Smooth muscle cell (in vitro differentiated cells): Measurements from ENCODE around the gene ACTA1. TPM values are rescaled to one million over a fixed set of nuclear protein-coding genes. Genes with fewer than 3 reads are reported as not detected.

Source experiments
- DNase-seq: peaks from one replicate; lab custom pipeline; 2025; ENCODE audit not compliant: unreplicated experiment; lab: John Stamatoyannopoulos, UW
- H2AFZ ChIP-seq: fragments of 200-600 bp; sonication (generic); 2 replicates; pipeline ENCODE4 v1.6.0; 2016; ENCODE audit warnings: antibody characterized with exemption, low read depth, mild to moderate bottlenecking
- H3F3A ChIP-seq: fragments of 200-600 bp; sonication (generic); 2 replicates; pipeline ENCODE4 v1.6.0; 2017; ENCODE audit warnings: antibody characterized with exemption, low read depth
- H3K27ac ChIP-seq: fragments of 200-600 bp; sonication (generic); 2 replicates; pipeline ENCODE4 v1.5.1; 2016; ENCODE audit warnings: low read depth, mild to moderate bottlenecking
- H3K27me3 ChIP-seq: fragments of 200-600 bp; sonication (generic); 2 replicates; pipeline ENCODE4 v1.6.1; 2016; ENCODE audit warnings: low read depth, mild to moderate bottlenecking
- H3K36me3 ChIP-seq: fragments of 200-600 bp; sonication (generic); 2 replicates; pipeline ENCODE4 v1.5.1; 2016; ENCODE audit warnings: low read depth
- H3K4me1 ChIP-seq: fragments of 200-600 bp; sonication (generic); 2 replicates; pipeline ENCODE4 v1.5.1; 2016; ENCODE audit warnings: low read depth
- H3K4me2 ChIP-seq: fragments of 200-600 bp; sonication (generic); 2 replicates; pipeline ENCODE4 v1.6.0; 2016; ENCODE audit warnings: mild to moderate bottlenecking
- H3K4me3 ChIP-seq: fragments of 200-600 bp; sonication (generic); 2 replicates; pipeline ENCODE4 v1.5.1; 2016; ENCODE audit warnings: mild to moderate bottlenecking
- H3K79me2 ChIP-seq: fragments of 200-600 bp; sonication (generic); 2 replicates; pipeline ENCODE4 v1.6.0; 2016; ENCODE audit warnings: low read depth, mild to moderate bottlenecking
- H3K9ac ChIP-seq: fragments of 200-600 bp; sonication (generic); 2 replicates; pipeline ENCODE4 v1.6.0; 2016; ENCODE audit warnings: low read depth
- H3K9me3 ChIP-seq: fragments of 200-600 bp; sonication (generic); replicated peaks from 2 replicates; pipeline ENCODE4 v1.5.1; 2016; ENCODE audit warnings: low read depth
- H4K20me1 ChIP-seq: fragments of 200-600 bp; sonication (generic); 2 replicates; pipeline ENCODE4 v1.6.0; 2016; ENCODE audit warnings: low read depth
- WGBS: methylation state at CpG from one replicate; pipeline ENCODE4 v1.1.7; 2016; ENCODE audit warnings: low lambda C conversion rate; 5-methylcytosine and 5-hydroxymethylcytosine counted together
- polyA plus RNA-seq: library from polyadenylated mRNA; unstranded; fragments of >200 nt; fragmentation: Nextera tagmentation; extraction: Ambion mirVana; gene quantifications from 2 replicates; pipeline ENCODE4 v1.2.1, GENCODE V29; 2016
- total RNA-seq: library from RNA; depleted of rRNA; stranded (reverse); fragments of >200 nt; gene quantifications from 2 replicates; pipeline ENCODE4 v1.2.3, GENCODE V29; 2014
- TF ChIP-seq, protein P1 (sequence below): fragments of 200-600 bp; sonication (generic); IDR thresholded peaks from 2 replicates; pipeline ENCODE4 v1.5.1; 2017; ENCODE audit warnings: borderline replicate concordance, mild to moderate bottlenecking, antibody characterized with exemption; ENCODE audit not compliant: insufficient read depth, poor library complexity, severe bottlenecking

The ACTA1 gene
- total and polyA plus RNA-seq, 2 experiments from 2014 or later, result 3.7 to 5.1 TPM

GRCh38 chr1:229428256-229428655 lies 5.6 kb downstream of the ACTA1 start:
- no peaks in the 10 kb centered on the region for H4K20me1 ChIP-seq
- H3K4me1 ChIP-seq, result no peaks in the 10 kb centered on the region
- H2AFZ ChIP-seq, result no peak overlapping the region
- 89% methylated on average over 3 of the region's 3 CpGs for WGBS
- TF ChIP-seq, protein P1, sequence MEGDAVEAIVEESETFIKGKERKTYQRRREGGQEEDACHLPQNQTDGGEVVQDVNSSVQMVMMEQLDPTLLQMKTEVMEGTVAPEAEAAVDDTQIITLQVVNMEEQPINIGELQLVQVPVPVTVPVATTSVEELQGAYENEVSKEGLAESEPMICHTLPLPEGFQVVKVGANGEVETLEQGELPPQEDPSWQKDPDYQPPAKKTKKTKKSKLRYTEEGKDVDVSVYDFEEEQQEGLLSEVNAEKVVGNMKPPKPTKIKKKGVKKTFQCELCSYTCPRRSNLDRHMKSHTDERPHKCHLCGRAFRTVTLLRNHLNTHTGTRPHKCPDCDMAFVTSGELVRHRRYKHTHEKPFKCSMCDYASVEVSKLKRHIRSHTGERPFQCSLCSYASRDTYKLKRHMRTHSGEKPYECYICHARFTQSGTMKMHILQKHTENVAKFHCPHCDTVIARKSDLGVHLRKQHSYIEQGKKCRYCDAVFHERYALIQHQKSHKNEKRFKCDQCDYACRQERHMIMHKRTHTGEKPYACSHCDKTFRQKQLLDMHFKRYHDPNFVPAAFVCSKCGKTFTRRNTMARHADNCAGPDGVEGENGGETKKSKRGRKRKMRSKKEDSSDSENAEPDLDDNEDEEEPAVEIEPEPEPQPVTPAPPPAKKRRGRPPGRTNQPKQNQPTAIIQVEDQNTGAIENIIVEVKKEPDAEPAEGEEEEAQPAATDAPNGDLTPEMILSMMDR, result no peak
- no peak overlapping the region for H3K9ac ChIP-seq
- no peak overlapping the region for H3K27ac ChIP-seq
- DNase-seq, result no peak
- H3K36me3 ChIP-seq, result no peaks in the 10 kb centered on the region
- H3K4me2 ChIP-seq, result no peak overlapping the region
- H3F3A ChIP-seq, result no peaks in the 10 kb centered on the region
- peaks cover 11% of the 10 kb centered on the region for H3K27me3 ChIP-seq
- no peaks in the 10 kb centered on the region for H3K79me2 ChIP-seq
- no peak overlapping the region for H3K4me3 ChIP-seq
- H3K9me3 ChIP-seq, result no peaks in the 10 kb centered on the region

DNA sequence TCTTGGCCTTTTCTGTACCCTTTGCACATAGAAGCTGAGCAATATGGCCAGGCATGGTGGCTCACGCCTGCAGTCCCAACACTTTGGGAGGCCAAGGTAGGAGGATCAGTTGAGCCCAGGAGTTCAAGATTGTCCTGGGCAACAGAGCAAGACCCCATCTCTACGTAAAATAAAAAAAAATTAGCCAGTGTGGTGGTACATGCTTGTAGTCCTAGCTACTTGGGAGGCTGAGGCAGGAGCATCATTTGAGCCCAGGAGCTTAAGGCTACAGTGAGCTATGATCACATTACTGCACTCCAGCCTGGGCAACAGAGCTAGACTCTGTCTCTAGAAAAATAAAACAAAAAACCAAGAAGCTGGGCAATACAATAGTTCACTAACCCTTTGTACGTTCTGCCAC lies 6.3 kb downstream of the ACTA1 start:
- TF ChIP-seq, protein P1, result no peak
- Histone ChIP-seq H3K36me3 (no peaks in the 10 kb centered on the region), H3K9me3 (no peaks in the 10 kb centered on the region), H3K4me3 (no peak overlapping the region), H3K4me2 (no peak overlapping the region), H4K20me1 (no peaks in the 10 kb centered on the region), H3K27ac (no peak overlapping the region), H3F3A (no peaks in the 10 kb centered on the region), H3K4me1 (no peaks in the 10 kb centered on the region), H3K9ac (no peak overlapping the region), H2AFZ (no peak overlapping the region), H3K27me3 (peaks cover 5% of the 10 kb centered on the region), H3K79me2 (no peaks in the 10 kb centered on the region)
- DNase-seq, result no peak
- 89% methylated on average over 3 of the region's 3 CpGs for WGBS

DNA sequence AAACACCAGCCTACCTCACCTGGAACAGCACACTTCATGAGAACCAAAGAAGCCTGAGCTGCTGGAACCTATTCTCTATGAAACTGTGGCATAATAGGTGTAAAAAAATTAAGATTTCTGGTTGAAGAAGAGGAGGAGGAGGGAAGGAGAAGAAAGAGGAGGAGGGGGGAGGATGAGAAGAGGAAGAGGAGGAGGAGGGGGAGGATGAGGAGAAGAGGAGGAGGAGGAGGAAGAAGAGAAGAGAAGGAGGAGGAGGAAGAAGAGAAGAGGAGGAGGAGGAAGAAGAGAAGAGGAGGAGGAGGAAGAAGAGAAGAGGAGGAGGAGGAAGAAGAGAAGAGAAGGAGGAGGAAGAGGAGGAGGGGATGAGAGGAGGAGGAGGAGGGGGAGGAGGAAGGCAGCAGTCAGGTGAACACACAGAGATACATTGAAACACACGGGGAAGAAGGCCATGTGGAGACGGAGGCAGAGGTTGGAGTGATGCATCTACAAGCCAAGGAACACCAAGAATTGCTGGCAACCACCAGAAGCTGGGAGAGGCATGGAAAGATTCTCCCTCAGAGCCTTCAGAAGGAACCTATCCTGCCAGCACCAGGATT lies 8.2 kb downstream of the ACTA1 start:
- TF ChIP-seq, protein P1, result no peak
- H3K4me1 ChIP-seq, result no peaks in the 10 kb centered on the region
- no peaks in the 10 kb centered on the region for H3K79me2 ChIP-seq
- no peaks in the 10 kb centered on the region for H3K9me3 ChIP-seq
- no peak overlapping the region for H3K4me2 ChIP-seq
- H3K27ac ChIP-seq, result no peak overlapping the region
- H3K27me3 ChIP-seq, result peaks cover 5% of the 10 kb centered on the region
- DNase-seq, result no peak
- WGBS, result 94% methylated on average over 2 of the region's 2 CpGs
- no peak overlapping the region for H3K9ac ChIP-seq
- no peaks in the 10 kb centered on the region for H4K20me1 ChIP-seq
- no peak overlapping the region for H2AFZ ChIP-seq
- no peaks in the 10 kb centered on the region for H3F3A ChIP-seq
- H3K4me3 ChIP-seq, result no peak overlapping the region
- H3K36me3 ChIP-seq, result no peaks in the 10 kb centered on the region

GRCh38 chr1:229420765-229421164 lies 13.1 kb downstream of the ACTA1 start:
- Histone ChIP-seq H3K36me3 (no peaks in the 10 kb centered on the region), H3K4me3 (no peak overlapping the region), H3K27me3 (peaks cover 5% of the 10 kb centered on the region), H3K4me2 (no peak overlapping the region), H3K4me1 (no peaks in the 10 kb centered on the region), H3K27ac (no peak overlapping the region), H3K79me2 (no peaks in the 10 kb centered on the region), H3F3A (no peaks in the 10 kb centered on the region), H4K20me1 (no peaks in the 10 kb centered on the region), H3K9me3 (no peaks in the 10 kb centered on the region), H3K9ac (no peak overlapping the region), H2AFZ (no peak overlapping the region)
- TF ChIP-seq, protein P1, result no peak
- WGBS, result 85% methylated on average over 7 of the region's 7 CpGs
- no peak for DNase-seq
